Measurements from ENCODE around the gene SPIRE1.
"Not testable (repeated sequence)": the region's sequence is repeated elsewhere in the genome, so short reads cannot be mapped to it uniquely, and the experiment has no call there.

Gene SPIRE1

GRCh38 chr18:12543697-12544096, 114.2 kb downstream of the SPIRE1 start:
- TF ChIP-seq ZFX (IDR thresholded peaks at IDR 0.05) (no peak), CTCF (conservative IDR thresholded peaks at IDR 0.05) (no peak)
- H3K27ac ChIP-seq = no peak overlapping the region

DNA sequence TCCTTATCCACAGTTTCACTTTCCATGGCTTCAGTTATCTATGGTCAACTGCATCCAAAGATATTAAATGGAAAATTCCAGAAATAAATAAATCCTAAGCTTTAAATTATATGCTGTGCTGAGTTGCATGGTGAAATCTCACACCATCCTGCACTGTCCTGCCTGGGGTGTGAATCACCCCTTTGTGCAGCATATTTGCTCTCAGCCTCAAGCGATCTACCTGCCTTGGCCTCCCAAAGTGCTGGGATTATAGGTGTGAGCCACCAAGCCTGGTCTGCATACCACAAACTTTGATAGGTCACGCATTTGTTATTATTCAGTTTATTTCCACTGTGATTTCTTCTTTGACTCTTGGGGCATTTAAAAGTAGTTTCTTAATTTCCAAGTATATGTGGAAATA, 117.2 kb downstream of the SPIRE1 start:
- no peak overlapping the region for H3K27ac ChIP-seq
- TF ChIP-seq ZFX (IDR thresholded peaks at IDR 0.05) (no peak), CTCF (conservative IDR thresholded peaks at IDR 0.05) (no peak)

DNA sequence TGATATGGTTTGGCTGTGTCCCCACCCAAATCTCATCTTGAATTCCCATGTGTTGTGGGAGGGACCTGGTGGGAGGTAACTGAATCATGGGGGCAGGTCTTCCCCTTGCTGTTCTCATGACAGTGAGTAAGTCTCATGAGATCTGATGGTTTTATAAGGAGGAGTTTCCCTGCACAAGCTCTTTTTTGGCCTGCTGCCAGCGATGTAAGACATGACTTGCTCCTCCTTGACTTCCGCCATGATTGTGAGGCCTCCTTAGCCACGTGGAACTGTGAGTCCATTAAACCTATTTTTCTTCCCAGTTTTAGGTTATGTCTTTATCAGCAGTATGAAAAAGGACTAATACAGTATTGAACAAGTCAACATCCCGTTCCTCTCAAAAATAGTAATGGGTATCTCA, 118.7 kb downstream of the SPIRE1 start:
- not testable (repeated sequence) for H3K27ac ChIP-seq

- H3K27ac ChIP-seq = no peak overlapping the region
- no peak for TF ChIP-seq CTCF (conservative IDR thresholded peaks at IDR 0.05)
- no peak for TF ChIP-seq ZFX (IDR thresholded peaks at IDR 0.05)
These were observed 123.1 kb downstream of the SPIRE1 start for GRCh38 chr18:12534820-12535219.

DNA sequence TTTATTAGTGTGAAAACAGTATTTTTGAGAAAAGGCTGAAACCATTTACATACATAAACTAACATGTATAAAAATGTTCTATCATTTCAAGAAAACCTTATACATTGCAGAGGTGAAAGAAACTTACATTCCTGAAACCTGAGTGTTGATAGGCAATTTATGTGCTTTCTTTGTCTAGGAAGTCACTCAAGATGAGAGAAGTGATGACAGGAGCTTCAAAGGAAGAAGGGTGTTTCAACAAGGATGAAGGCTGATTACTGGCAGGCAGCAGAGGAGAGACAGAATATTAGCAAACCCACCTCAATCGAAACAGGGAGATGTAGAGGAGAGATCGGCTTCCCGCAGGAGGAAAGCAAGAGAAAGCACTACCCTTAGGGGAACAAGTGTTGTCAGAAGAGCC, 125.2 kb downstream of the SPIRE1 start:
- TF ChIP-seq CTCF (conservative IDR thresholded peaks at IDR 0.05) = no peak
- no peak for TF ChIP-seq ZFX (IDR thresholded peaks at IDR 0.05)

GRCh38 chr18:12531749-12532148, 126.2 kb downstream of the SPIRE1 start:
- no peak overlapping the region for H3K27ac ChIP-seq
- TF ChIP-seq CTCF (conservative IDR thresholded peaks at IDR 0.05) (peak; percentile 30), ZFX (IDR thresholded peaks at IDR 0.05) (no peak)

More for the DNA sequence above, 125.2 kb downstream of the SPIRE1 start:
- H3K27ac ChIP-seq = no peak overlapping the region

GRCh38 chr18:12520442-12520992, 137.4 kb downstream of the SPIRE1 start:
- TF ChIP-seq ZFX (IDR thresholded peaks at IDR 0.05) (no peak), CTCF (conservative IDR thresholded peaks at IDR 0.05) (no peak)
- no peak overlapping the region for H3K27ac ChIP-seq

DNA sequence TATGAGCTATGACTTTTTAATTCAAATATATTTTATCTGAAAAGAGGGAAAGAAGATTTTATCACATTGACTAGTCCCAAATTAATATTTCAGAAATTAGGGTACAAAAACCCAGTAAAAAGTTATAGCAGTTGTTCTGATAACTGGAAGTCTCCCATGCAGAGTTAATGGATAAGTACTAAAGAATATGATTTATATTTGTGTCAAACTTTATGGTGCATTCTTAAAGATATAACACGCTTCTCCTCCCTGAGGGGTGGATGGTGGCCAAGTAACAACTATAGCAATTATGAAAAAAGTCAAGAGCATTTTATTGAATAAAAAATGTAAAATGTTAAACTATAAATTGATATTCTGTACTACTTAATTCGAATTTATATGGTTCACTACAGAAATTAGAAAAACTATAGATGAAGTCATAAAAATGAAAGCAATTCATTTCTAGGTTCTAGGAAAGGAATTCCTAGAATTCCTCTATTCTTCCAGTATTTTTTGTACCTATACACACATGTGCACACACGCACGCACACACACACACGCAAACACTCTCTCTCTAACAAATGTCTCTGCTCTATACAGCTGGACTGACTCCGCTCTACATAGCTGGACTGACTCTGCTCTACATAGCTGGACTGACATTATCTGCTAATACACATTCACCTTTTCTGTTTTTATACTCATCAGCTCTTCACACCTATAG, 138.9 kb downstream of the SPIRE1 start:
- H3K27ac ChIP-seq = no peak overlapping the region
- TF ChIP-seq ZFX (IDR thresholded peaks at IDR 0.05) (no peak), CTCF (conservative IDR thresholded peaks at IDR 0.05) (no peak)

All from C4-2B (cell line).